HG03558 (cell line): Measurements from ENCODE around the gene CYFIP1.
"Not testable (repeated sequence)": the region's sequence is repeated elsewhere in the genome, so short reads cannot be mapped to it uniquely, and the experiment has no call there.

Experiments
- ATAC-seq: cut with Tn5 transposase; IDR thresholded peaks from one replicate; pipeline ENCODE4 v1.9.1; 2021; ENCODE audit warnings: moderate number of reproducible peaks; ENCODE audit not compliant: unreplicated experiment; ENCODE audit errors: extremely low read depth

The CYFIP1 gene

DNA sequence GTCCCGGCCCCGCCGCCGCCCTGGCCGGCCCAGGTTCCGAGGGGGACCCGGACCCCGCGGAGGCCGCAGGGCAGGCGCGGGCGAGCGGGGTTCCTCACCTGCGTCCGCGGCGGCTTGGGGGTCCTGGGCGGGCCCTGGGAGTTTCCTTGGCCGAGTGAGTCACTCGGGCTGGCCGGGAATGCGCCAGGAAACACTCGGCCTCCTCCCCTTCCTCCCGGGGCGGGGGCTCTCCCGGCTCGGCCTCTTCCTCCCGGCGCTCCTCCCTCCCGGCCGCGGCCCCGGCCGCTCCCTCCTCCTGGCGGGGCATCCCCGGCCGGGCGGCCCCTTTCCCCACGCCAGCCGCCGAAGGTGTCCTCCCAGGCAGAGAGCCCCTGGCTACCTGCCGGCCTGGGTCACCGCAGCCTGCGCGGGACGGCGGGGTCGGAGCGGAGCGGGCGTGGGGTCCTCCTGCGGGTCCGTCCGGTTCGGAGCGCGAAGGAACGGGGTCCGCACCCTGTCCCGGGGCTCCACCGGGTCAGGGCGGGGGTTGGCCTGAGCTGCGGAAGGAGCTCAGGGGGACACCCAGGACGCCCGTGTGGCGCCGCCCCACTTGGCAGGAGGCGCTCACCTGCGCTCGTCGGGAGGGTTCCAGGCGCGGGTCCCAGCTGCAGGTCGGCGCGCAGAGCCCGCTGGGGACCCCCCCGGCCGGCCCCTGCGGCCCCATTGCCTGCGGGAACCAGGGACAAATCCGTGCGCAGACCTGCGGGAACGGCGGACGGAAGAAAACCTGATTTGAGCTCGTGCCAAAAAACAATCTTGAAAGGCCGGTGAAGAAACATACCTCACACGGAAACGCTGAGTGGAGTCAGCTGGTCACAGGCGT is at the start of gene CYFIP1:
CYFIP1 (minus strand) TSS at position 180 of the 862 bp plus-strand sequence. CDS start 33,083 bp downstream, outside the sequence.
- ATAC-seq = peak; percentile 31

- ATAC-seq = no peak
These were observed 46.0 kb upstream of the CYFIP1 start for GRCh38 chr15:23026218-23026617.

DNA sequence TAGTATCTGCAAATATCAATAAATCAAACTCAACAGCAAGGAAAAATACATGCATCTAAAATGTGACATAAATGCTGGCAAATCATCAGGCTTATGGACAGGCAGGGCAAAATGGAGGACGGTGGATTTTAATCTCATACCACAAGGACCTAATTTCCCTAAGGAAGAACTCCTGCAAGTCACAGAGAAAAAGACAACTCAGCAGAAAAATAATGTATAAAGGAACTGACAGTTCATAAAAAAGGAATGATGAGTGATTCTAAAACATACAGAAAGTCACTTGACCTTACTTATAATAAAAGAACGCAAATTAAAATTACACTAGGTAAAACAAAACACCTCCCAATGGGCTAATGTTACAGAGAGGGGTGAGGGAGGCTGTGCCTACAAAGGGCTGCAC is 42.0 kb upstream of the CYFIP1 start:
- ATAC-seq = no peak

DNA sequence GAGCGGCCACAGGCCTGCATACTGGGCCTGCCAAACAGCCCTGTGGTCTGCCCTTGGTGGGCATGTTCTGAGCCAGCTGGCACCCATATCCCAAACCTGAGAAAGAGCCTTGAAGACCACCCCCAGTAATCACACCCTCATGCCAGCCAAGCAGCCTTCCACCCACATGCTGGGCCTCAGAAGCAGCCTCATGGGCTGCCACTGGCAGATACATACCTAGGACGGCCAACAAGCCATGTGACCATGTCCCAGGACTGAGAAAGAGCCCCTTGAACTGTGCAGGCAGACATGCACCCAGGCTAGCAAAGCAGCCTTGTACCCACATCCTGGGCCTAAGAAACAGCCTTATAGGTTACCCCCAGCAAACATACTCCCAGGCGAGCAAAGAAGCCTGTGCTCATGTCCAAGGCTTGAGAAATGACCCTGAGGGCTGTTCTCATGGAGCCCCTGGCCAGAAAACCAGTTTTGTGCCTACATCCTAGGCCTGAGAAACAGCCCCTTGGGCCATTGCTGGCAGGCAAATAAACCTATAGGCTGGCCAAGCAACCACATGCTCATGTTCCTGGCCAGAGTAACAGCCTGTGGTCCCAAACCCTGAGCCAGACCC is 34.3 kb upstream of the CYFIP1 start:
- ATAC-seq = no peak

- no peak for ATAC-seq
These were observed 33.5 kb upstream of the CYFIP1 start for GRCh38 chr15:23013681-23014080.

DNA sequence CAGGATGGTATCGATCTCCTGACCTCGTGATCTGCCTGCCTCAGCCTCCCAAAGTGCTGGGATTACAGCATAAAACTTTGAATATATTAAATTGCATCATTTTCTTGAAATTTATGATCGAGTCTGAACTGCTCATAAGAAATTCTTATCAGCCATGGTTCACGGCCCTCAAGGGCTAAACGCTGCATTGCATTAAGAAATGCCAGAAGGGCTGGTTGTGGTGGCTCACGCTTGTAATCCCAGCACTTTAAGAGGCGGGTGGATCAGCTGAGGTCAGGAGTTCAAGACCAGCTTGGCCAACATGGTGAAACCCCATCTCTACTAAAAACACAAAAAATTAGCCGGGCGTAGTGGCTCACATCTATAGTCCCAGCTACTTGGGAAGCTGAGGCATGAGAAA is 32.4 kb upstream of the CYFIP1 start:
- ATAC-seq = not testable (repeated sequence)

- no peak for ATAC-seq
These were observed 23.6 kb upstream of the CYFIP1 start for GRCh38 chr15:23003736-23004135.

GRCh38 chr15:23002920-23003319 is 22.8 kb upstream of the CYFIP1 start:
- ATAC-seq = no peak

DNA sequence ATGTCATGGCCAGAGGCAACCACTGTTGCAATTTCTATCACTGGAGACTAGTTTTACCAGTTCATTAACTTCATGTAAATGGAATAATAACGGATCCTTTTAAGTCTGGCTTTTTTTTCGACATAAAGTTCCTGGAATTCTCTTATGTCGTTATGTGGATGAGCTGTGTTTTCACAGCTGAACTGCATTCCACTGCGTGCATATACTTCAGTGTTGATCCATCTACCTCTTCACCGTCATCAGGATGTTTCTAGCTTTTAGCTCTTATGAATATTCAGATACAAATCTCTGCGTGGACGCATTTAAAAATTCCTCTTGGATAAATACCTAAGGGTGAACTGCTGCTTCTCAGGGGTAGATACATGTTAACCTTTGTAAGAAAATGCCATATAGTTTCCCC is 15.6 kb upstream of the CYFIP1 start:
- ATAC-seq = no peak

GRCh38 chr15:22992024-22992326 is 11.8 kb upstream of the CYFIP1 start:
- ATAC-seq = no peak

GRCh38 chr15:22989576-22990477 is 9.7 kb upstream of the CYFIP1 start:
- no peak for ATAC-seq

DNA sequence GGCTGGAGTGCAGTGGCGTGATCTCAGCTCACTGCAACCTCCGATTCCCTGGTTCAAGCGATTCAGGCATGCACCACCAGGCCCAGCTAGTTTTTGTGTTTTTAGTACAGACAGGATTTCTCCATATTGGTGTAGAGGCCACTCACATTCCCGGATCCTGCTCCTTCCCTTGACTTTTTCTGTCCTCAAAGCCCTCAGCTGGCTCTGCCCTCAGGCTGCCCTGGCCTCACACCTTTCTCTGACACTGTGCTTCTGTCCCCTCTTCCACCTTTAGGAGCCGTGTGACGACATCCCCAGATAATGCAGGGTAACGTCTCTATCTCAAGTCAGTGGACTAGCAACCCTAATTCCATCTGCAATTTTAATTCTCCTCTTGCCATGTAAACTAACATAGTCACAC is 8.6 kb upstream of the CYFIP1 start:
- ATAC-seq = no peak

- ATAC-seq = not testable (repeated sequence)
These were observed 1.8 kb upstream of the CYFIP1 start for GRCh38 chr15:22981931-22982330.

DNA sequence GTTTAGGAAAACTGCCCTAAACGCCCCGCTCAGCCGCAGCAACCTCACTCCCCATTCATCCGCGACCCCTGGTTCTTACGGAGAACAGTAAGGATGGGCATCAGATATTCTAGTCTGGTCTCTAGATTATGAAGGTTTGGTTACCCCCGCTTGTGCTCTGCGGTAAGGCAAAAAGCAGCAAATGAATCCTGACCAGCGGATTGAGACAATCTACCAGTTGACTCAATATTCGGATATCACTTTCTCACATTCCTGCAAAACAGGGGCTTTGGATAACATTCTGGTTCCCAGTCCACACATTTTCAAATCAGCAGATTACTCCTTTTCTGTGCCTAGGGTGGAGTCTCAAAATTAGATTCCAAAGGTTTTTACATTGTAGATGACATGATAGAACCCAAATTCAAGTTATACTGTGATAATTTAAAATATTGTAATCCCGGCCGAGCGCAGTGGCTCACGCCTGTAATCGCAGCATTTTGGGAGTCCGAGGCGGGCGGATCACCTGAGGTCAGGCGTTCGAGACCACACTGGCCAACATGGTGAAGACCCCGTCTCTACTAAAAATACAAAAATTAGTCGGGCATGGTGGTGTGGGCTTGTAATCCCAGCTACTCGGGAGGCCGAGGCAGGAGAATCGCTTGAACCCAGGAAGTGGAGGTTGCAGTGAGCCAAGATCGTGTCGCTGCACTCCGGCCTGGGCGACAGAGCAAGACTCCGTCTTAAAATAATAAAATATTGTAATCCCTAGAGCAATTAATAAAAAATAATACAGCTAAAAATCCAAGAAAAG is 1.1 kb upstream of the CYFIP1 start:
- ATAC-seq = no peak

GRCh38 chr15:22979238-22980188 is 655 bp downstream of the CYFIP1 start:
- ATAC-seq = no peak

DNA sequence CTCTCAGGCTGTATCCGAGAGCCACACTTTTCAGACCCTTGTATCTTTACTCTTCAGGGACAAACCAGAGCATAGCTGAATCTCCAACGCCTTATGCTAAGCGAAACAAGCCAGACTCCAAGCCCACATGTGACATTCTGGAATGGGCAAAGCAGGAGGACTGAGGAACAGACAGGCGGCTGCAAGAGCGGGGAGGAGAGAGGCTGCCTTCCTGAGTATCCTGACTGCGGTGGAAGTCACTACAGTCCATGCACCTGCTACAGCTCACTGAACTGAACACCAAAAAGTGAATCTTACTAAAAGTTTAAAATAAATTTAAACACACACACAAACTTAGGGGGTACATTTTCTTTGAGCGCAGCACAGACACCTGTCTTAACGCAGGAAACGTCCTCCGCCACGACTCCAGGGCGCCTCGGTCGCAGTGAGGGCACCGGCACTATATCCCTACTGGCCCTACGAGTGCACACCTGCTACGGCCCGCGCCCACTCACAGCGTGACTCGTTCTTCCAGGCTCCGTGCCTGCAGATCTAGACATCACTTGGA is 1.4 kb downstream of the CYFIP1 start:
- no peak for ATAC-seq

DNA sequence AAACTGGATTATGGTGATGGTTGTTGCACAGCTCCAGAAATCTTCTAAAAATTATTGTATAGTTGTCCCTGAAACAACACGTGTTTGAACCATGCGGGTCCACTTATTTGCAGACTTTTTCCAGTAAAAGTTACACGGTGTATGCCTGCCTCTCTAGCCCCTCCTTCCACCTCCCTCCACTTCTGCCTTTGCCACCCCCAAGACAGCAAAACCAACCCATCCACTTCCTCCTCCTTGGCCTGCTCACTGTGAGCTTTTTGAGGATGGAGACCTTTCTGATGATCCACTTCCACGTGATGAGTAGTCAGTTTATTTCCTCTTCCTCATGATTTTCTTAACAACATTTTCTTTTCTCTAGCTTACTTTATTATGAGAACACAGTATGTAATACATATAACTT is 5.4 kb downstream of the CYFIP1 start:
- no peak for ATAC-seq

GRCh38 chr15:22973987-22974386 is 6.2 kb downstream of the CYFIP1 start:
- ATAC-seq = no peak

DNA sequence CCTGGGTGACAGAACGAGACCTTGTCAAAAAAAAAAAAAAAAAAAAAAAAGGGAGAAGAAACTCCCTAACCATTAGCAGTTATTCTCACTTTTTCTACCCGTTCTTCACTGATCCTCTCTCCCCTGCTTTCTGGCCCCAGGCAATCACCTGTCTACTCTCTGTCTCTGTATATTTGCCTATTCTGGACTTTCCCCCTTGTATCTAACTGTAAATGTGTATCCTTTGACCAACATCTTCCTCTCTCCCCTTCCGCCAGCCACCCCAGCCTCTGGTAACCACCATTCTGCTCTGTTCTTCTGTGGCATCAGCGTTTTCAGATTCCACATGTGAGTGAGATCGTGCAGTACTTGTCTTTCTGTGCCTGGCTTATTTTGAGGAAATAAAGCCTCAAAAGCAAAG is 6.9 kb downstream of the CYFIP1 start:
- no peak for ATAC-seq
